HG02852 (cell line): ENCODE data around the gene EPHB1.

Experiments
- ATAC-seq: cut with Tn5 transposase; IDR thresholded peaks from one replicate; pipeline ENCODE4 v1.9.1; 2021; ENCODE audit warnings: mild to moderate bottlenecking, moderate library complexity; ENCODE audit not compliant: unreplicated experiment

Gene EPHB1

DNA sequence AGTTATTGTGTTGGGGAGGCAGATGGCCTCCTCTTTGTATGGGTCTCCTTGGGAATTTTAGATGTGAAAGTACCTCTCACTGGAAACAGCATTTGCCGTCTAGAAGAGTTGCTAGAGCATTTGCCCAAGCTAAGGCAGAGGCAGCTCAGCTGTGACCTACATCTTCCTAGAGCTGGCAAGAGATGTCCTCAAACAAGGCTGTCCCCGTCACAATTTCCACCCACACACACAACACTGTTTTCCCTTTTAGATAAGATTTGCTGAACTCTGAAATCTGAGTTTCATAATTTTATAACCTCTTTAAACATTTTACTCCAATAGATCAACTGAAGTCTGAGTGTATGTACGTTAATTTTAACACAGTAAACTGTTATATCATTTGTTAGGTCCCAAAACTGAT, 352.6 kb downstream of the EPHB1 start:
- no peak for ATAC-seq

DNA sequence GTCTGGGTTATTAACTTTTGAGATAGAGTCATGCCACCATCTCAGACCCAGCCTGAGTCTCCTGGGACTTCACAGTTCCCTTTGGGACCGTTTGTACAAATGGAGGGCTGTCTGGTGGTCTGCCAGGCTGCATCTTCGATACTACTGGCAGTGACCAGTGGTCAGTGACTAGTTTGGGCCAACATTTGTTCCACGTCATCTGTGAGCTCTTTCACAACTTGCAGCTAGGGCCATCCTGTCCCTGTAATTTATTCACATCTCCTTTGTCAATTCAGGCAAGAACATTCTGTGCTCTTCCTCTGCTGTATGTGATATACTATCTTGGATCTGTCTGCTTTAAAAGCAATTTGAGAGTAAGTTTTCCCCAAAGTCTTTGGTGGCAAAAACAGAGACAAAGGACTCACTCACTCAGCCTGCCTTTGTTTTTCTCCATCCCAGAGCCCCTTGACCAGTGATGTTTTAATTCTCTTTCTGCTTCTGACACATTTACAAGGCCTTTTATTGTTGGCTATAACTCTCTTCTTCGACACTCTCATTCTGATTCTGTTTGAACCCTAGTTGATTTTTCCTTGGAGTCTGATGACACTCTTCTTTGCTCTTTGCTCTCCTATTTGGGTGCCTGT, 353.4 kb downstream of the EPHB1 start:
- no peak for ATAC-seq

DNA sequence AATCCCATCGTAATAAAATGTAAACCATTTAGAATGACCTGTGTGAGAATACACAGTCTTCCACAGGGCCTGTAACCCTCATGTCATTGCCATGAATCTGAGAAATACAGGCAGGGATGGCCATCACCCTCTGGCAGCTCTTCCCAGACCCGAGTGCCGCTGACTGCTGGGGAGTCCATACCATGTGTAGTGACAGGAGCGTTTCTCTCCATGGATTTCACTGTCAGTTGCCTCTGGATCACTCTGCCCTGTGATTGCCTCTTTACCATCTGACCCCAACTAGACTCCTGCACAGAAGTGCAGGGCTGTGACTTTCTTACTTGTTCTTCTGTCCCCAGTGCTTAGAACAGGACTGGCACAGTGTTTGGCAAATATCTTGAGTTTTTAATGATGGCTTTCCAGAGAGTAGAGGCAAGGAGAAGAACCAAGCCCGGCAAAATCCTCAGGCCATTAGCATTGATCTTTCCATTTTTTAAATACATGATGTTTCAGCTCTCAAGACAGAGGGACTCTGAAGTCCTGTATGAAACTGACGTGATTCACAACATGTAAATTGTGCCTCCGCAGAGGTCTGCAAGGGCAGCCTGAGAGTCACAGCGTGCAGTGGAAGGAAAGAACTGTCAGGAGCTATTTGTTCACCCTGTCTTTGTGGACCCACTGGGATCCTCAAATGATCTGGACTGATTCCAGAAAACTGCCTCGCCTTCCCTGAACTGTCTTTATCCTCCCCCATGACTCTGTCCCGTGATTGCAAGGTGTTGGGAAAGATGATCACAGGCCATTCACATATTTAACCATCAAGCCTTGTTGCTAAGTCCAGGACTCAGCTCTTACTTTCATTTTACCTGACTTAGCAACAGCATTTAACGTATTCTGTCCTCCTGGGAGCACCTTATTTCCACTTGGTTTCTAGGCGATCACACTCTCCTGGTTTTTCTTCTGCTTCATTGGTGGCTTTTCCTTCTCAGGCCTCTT, 354.9 kb downstream of the EPHB1 start:
- ATAC-seq: no peak

DNA sequence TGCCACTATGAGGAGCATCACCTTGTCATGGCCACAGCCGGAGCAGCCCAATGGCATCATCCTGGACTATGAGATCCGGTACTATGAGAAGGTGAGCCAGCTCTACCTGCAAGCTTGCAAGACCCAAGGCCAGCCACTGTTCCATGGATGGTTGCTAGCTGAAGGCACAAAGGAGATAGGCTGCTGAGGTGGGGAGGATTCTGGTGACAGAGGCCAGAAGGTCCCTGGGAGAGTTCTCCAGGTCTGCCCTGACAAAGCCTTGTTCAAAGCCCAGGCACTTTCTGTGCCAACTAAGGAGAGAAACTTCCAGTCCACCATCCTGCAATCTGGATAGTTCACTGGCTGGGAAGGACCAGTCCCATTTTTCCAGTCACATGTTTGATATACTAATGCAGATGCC, 359.1 kb downstream of the EPHB1 start:
- ATAC-seq: no peak

DNA sequence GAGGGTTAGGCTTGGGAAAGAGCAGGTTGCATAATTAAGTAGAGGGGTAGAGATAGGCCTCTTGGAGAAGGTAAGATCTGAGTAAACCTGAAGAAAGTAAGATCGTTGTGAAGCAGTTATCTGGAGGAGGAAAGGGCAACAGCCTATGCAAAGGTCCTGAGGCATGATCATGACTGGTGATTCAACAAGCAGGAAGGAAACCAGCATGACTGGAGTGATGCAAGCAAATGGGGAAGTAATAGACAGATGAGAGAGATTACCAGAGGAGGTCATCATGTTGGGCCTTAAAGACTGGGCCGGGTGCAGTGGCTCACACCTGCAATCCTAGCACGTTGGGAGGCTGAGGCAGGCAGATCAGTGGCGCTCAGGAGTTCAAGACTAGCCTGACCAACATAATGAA, 360.2 kb downstream of the EPHB1 start:
- ATAC-seq: no peak

DNA sequence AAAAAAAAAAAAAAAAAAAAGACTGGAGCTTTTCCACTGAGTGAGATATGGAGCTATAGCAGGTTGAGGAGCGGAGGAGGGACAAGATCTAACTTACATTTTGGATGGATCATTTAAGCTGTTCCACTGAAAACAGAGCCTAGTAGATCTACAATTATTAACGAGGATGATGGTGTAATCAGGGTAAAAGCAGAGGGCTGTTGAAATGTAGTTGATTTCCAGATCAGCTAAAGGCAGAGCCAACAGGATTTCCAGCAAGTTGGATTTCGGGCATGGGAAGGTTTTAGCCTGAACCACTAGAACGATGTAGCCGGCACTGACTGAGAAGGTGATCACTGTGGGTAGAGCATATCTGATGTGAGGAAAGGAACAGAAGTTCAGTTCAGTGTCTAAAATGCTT, 360.7 kb downstream of the EPHB1 start:
- ATAC-seq: no peak

DNA sequence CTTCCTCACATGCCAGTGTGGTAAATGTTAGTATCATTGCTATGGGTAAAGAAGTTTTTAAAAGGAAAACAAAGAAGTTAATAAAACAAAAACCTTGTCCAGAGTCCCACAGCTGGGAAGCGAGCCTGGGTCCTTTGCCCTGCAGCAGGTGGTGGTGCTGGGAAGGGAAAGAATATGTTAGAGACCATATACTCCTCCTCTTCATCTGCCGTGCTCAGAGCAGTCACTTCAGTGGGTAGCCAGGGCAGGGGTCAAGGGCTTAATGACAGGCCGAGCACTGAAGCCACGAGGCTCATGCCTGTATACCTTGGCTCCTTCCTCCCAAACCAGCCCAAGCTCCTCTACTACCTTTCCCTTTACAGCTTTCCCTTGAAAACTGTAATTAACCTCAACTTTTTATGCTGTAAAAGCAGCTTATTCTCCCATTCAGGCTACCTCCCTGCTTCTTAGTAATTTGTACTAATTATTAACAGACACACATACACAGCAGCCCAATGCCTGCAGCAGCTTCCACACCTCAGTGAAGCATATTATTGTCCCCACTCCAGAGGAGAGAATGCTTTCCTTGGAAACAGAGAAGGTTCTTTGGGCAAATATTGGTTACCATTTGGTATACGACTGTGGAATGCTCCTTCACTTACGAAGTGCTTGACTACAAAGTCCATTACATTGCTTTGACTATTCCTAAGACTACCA, 362.1 kb downstream of the EPHB1 start:
- no peak for ATAC-seq

DNA sequence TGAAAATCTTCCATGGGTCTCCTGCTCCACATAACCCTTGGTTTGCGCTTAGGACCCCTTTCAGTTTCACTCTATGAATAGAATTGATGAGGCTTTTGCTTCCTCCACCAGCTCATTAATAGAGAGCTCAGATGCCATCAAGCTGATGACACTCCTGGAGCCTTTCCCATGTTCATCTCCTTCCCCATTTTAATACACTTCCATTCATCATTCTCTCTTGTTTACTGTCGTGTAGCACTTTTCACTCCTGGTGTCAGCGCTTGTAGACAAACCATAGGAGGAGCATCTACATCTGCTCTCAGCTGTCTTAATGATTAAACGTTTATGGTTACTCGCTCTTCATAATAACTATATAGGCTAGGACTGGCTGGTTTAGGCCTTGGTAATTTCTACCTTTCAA, 363.5 kb downstream of the EPHB1 start:
- no peak for ATAC-seq

DNA sequence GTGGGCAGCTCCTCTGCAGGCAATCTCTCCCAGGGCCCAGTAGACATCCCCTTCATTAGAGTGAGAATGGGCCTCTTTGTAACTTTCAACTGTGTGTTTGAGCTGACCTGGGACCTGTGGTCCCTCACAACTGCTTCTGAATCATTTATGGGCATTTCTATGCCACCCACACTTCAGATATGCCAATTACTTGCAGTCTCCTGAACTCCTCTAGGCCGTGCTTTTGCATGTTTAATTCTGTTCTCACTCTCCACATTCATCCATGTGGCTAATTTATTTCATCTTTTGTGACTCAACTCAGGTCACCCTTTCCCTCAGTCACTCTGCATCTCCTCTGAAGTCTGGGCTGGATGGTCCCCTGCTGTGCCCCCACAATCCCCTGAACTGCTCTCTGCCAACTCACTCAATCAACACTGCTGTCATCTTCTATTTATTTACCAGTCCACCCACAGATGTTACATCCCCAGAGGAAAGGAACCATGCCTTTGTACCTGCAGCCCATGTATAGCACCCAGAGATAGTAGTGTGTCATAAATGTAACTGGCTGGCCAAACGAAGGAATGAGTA, 364.7 kb downstream of the EPHB1 start:
- no peak for ATAC-seq

DNA sequence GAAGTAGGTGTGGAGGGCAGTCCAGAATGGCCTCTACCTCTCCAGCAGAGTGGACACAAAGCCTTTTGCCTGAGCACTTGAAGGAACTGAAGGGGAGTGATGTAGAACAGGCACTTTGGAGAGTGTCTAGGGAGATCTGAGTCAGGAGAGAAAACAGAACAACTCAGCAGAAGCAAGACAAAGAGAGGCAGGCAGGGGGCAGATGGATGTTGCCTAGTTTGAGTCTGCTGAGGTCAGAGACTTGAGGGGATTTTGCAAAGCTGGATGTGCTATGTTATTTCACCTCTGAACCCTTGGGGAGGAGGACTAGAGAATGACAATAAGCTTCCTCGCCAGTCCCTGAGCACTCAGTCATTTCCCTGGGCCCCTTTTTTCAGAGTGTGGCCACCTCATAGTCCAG, 366.4 kb downstream of the EPHB1 start:
- ATAC-seq: no peak

DNA sequence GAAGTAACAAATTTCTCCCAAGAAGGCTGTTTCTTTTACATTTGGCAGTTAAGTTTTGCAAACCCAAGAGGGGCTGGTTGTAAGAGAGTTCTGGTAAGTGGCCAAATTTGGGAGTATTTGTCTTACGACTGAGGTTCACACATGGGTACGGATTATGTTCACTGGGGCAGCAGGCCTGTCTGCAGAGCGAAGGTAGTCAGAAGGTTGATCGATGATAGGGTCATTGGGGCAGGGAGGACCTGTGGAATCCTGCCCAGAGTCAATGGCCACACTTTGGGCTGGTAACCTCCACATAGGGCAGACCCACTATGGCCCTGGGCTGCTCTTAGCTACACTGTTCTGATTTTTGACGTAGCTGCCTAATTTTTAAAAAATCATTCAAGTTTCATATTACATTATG, 368.6 kb downstream of the EPHB1 start:
- no peak for ATAC-seq

DNA sequence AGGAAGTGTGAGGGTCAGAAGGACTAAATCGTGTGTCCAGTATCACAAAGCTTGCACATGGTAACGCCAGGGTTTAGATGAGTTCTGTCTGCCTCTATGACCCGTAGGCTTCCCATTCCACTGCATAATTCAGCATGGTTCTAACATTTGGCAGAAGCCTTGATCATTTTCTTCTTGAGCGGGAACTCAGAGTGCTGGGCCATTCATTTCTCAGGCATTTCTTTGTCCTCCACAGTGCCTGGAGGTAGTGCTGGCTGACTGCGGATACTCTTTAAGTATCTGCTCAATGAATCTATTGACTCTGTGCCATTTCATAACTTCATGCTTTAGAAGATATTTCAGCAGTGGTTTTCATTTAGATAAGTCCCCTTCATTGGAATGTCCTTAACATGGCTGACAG, 370.2 kb downstream of the EPHB1 start:
- ATAC-seq: no peak

DNA sequence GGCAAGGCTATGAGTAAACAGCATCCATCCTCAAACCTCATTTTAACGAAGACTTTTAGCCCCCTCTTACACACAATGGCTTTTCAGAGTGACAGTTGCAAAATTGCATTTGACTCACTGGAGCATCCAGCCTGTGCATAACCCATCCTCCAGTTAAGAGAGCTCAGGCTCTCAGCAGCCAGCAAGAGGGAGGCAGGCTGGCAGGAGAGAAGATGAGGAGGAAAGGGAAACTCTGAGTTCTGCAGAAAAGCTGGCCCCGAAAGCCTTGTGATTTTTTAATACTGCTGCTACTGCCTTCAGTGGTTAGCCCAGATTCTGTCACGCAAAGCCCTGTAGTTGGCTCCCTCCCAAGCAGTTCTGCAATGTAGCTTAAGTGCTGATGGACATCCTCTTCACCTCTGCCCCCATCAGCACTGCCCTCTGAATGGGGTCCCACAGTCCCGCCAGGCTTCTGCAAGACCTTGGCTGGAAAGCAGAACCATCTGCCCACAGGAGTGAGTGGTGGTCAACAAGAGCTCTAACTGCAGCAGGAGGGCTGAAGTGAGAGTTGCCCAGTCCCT, 371.3 kb downstream of the EPHB1 start:
- no peak for ATAC-seq

DNA sequence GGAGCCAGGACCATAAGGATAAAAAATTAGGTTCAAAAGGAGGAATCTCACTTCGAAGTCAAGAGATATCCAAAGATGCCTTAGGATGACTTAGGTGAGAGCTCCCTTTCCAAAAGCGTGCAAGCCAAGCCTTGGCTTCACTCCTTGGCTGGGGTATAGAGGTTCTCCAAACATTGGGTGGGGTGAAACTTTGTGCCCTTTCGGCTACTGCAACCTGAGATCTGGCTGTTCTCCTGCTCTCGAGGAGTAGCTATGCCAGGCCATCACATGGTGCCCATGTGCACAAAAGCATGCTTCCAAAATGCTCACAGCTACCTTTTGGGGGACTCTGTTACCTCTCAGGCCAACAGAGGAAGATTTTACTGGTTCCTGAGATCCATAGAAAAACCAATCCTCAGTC, 373.8 kb downstream of the EPHB1 start:
- ATAC-seq: no peak

DNA sequence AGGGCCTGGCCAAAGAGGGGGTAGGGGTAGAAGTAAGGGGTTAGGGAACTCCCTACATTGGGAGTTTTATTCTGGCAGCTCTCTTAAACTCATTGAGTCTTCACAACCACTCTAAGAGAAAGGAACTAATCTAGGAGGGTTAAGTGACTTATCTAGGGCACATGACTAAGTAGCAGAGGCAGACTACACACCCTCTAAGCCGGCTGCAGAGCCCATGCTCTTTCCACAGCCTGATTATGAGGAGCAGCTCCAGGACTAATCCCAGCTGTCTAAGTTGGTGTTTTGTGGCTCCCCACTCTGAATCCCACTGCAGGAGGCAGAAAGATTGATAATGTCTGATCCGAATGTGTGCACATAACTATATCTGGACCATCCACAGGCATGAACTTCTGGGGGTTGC, 374.6 kb downstream of the EPHB1 start:
- ATAC-seq: no peak

DNA sequence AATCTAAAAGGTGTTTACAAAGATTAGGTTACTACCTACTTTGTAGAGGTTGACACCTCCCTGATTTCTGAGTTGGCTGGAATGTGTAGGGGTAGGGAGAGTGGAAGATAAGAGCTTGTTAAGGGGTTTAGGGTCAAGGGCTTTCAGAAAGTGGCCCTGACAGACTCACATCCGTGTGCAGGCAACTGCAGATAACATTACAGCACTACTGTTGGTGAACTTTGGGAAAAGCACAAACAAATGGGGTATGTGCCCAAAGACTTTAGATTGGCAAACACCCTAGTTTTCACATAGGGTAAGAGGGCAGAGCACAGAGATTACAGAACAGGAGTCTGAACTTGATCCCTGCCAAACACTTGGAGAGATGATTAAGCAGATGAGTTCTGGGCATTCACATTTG, 375.7 kb downstream of the EPHB1 start:
- ATAC-seq: no peak

DNA sequence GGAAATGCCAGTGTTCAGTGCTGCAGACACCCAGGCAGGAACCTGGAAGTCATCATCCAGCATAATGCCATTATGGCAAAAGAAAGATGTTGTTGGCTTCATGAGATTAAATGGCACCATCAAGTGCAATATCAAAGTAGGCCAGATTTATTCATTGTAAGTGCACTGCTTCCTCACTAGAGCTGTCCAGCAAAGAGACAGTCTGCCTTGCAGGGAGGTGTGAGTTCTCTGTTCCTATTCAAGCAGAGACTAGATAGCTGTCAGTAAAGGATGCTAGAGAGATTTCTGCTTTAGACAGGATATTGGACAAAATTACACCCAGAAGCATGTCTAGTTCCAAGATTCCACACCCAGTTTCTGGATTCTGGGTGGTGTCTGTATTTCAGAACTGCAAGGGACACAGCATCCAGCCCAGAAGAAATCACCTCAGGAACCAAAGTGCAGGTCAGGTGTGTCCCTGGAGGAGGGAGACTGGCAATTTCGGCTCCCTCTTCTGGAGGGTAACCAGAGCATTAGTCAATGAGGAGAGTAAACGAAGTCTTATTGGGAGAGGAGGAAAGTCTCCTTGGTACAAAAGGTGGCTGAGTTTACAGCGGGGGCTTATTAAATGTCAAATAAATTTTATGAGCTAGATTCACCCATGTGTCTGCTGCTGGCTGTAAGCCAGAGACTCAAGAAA, 377.3 kb downstream of the EPHB1 start:
- ATAC-seq: no peak

DNA sequence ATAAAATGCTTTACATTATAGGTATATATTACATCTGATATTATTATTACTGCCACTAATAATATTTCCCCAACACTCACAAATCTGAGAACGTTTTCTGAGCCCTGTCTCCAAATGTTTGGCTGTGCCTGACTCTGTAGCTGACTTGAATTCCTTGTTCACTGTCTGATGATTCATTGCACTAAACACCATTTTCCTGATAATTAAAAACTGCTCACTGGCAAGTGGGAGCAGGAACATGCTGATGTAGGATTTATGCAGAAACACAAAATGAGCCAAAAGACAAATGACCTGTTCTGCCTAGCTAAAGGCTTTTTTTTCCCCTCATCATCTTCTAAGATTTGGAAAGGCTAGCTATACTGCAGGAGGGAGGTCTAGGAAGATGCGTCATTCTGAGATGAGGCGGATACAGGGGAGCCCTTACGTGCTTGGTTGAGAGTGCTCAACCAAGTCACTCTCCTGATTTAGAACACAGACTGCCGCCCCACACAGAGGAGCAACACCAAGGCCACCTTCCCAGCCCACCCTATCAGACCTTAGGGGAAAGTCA, 380.7 kb downstream of the EPHB1 start:
- no peak for ATAC-seq

DNA sequence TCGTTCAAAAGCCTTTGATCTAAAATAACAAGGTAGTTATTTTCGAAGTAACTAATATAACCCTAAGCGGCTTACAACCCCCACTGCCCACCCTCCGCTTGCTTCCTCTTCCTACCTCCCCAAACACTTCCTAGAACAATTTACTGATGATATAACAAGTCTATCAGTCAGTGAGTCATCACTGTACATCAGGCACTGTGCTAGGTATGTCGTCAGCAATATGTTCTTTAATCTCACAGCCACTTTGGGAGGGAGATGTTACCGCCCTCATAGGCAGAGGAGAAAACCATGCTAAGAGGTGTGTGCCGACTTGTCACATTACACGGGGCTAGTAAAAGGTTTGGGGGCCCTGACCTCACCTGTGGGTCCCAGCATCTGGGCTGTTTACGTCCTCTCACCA, 381.8 kb downstream of the EPHB1 start:
- ATAC-seq: no peak

DNA sequence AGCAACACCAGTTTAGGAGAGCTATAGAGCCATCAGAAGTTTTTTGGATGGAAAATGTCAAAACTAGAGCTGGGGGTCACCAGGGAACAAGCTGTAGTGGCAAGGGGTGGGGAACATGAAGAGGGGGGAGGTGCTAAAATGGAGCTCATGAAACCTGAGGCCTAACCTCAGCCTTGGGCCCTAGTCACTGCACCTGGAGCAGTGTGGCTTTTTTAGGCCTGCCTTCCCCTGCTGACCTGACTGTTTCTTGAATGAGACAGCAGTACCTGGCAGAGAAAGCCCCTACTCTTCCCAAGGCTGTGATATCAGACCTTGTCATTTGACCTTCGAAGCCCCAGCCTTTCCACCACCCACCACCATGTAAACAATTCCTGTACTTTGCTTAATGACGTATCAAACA, 383.5 kb downstream of the EPHB1 start:
- ATAC-seq: no peak
